ENCODE measurements around the gene KRT14. TPM values are rescaled to one million over a fixed set of nuclear protein-coding genes. Genes with fewer than 3 reads are reported as not detected.
"Not testable (repeated sequence)": the region's sequence is repeated elsewhere in the genome, so short reads cannot be mapped to it uniquely, and the experiment has no call there.

The KRT14 gene
- total and polyA plus RNA-seq, 10 donors = 0.06 to 0.79 (median 0.17) TPM; not detected in 6

DNA sequence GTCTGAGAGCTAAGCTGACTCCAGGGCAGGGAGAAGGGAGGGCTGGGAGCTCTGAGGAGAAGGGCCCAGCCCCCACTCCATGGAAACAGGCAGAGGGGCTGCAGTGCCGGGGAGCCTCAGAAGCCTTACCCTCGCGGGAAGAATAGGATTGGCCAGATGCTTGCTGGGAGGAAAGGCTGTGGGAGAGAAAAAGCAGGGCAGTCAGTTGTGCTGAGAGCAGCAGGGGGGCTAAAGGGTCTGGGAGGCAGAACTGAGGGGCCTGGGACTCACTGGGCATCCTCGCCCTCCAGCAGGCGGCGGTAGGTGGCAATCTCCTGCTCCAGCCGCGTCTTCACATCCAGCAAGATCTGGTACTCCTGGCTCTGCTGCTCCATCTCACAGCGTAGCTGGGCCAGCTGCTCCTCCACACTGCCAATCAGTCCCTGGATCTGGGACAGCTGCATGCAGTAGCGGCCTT is 23.4 kb upstream of the KRT14 start:
- peaks cover 0 to 29% (median 22%) of the 10 kb centered on the region in 8 donors for H3K9me3 ChIP-seq
- H3K36me3 ChIP-seq; H3K4me3 ChIP-seq; H3K27ac ChIP-seq; intact Hi-C loops (cut with DNase I; ENCODE audit: low total_unique reads); H3K4me1 ChIP-seq: not testable (repeated sequence)
- peaks cover 0 to 46% (median 0%) of the 10 kb centered on the region in 7 donors for H3K27me3 ChIP-seq (replicated peaks in 1 of 7)
- 18 to 34% (median 24%) methylated on average over 10 of the region's 10 CpGs for WGBS, 5 donors
- TF ChIP-seq, protein P1, sequence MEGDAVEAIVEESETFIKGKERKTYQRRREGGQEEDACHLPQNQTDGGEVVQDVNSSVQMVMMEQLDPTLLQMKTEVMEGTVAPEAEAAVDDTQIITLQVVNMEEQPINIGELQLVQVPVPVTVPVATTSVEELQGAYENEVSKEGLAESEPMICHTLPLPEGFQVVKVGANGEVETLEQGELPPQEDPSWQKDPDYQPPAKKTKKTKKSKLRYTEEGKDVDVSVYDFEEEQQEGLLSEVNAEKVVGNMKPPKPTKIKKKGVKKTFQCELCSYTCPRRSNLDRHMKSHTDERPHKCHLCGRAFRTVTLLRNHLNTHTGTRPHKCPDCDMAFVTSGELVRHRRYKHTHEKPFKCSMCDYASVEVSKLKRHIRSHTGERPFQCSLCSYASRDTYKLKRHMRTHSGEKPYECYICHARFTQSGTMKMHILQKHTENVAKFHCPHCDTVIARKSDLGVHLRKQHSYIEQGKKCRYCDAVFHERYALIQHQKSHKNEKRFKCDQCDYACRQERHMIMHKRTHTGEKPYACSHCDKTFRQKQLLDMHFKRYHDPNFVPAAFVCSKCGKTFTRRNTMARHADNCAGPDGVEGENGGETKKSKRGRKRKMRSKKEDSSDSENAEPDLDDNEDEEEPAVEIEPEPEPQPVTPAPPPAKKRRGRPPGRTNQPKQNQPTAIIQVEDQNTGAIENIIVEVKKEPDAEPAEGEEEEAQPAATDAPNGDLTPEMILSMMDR (IDR thresholded peaks at IDR 0.05 in 8 of 11, conservative IDR thresholded peaks at IDR 0.05 in 3 of 11) = peak in 2 of 11 experiments; percentile 26 to 30
- peak; percentile 44 for DNase-seq

DNA sequence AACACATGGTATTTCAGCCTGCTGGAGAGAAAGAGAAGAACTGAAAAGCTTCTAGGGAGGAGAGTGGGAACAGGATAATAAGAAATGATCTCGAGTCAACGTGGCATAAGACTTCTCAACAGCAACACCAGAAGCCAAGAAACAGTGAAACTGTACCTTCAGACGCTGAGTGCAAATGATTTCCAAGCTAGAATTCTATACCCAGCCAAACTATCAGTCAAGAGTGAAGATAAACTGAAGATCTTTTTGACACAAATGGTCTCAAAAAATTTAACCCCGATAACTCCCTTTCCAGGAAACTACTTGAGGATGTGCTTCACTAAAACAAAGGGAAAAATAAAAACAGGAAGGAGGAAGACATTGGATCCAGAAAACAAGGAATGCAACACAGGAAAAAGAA is 20.2 kb upstream of the KRT14 start:
- WGBS, 5 donors = 65 to 89% (median 74%) methylated on average over 4 of the region's 4 CpGs
- Histone ChIP-seq H3K9me3 (peaks cover 0 to 29% (median 22%) of the 10 kb centered on the region in 8 donors), H3K27me3 (replicated peaks in 1 of 7) (peaks cover 0 to 50% (median 0%) of the 10 kb centered on the region in 7 donors)
- H3K27ac ChIP-seq; H3K4me3 ChIP-seq; H3K36me3 ChIP-seq; intact Hi-C loops (cut with DNase I; ENCODE audit: low total_unique reads); H3K4me1 ChIP-seq; DNase-seq: not testable (repeated sequence)

DNA sequence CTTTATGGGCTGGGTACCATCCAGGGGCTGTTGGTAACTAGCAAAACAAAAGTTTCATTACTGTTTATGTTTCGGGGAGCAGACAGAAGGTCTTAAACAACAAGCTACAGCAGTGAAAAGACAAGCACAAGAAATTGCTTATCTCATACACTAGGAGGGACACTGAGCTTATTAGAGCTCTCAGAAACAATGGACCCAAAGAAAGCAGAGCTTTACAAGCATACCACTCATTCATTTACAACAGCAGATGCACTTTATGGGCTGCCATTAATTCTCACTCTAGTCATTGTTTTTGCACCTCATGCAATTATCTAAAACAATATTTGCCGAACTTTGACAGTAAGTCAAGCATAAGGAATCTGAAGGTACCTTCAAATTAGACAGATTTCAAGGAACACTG is 15.8 kb upstream of the KRT14 start:
- 59 to 85% (median 80%) methylated on average over 2 of the region's 2 CpGs for WGBS, 5 donors
- H3K4me1 ChIP-seq = no peaks in the 10 kb centered on the region
- peaks cover 0 to 24% (median 19%) of the 10 kb centered on the region in 8 donors for H3K9me3 ChIP-seq
- peaks cover 0 to 31% (median 0%) of the 10 kb centered on the region in 7 donors for H3K27me3 ChIP-seq (replicated peaks in 1 of 7)
- TF ChIP-seq, protein P1 (IDR thresholded peaks at IDR 0.05 in 8 of 11, conservative IDR thresholded peaks at IDR 0.05 in 3 of 11) = no peak
- TF ChIP-seq POLR2AphosphoS5 (IDR thresholded peaks at IDR 0.05) = no peak
- no peak for TF ChIP-seq POLR2A (IDR thresholded peaks at IDR 0.05)
- H3K36me3 ChIP-seq = no peaks in the 10 kb centered on the region
- intact Hi-C loops (cut with DNase I; ENCODE audit: low total_unique reads) = no loop called here
- DNase-seq = no peak
- no peak overlapping the region for H3K4me3 ChIP-seq
- H3K27ac ChIP-seq = no peak overlapping the region

DNA sequence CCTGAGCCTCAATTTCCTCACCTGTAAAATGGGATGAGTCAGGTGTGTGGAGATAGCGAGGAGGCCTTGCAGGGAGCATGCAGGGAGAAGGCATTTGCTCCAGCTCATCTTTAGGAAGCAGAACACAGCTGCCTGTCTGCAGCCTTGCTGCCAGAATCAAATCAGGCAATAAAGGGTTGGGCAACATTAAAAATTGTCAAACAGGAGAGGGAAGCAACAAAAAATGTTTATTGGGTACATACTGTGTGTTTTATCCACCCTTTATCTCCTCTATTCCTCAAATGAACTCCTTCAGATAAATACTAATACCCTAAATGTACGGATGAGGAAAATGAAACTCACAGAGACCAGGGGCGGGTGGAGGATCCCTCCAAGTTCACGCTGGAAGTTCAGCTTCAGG is 13.6 kb upstream of the KRT14 start:
- WGBS, 5 donors = 73 to 79% (median 76%) methylated on average over 4 of the region's 4 CpGs
- H3K9me3 ChIP-seq = peaks cover 0 to 1% (median 0%) of the 10 kb centered on the region in 8 donors
- no peaks in the 10 kb centered on the region for H3K36me3 ChIP-seq
- no peak overlapping the region for H3K4me3 ChIP-seq
- no peak for DNase-seq
- H3K4me1 ChIP-seq = no peaks in the 10 kb centered on the region
- H3K27me3 ChIP-seq (replicated peaks in 1 of 7) = peaks cover 0 to 33% (median 0%) of the 10 kb centered on the region in 7 donors
- TF ChIP-seq POLR2AphosphoS5 (IDR thresholded peaks at IDR 0.05) = no peak
- TF ChIP-seq, protein P1 (IDR thresholded peaks at IDR 0.05 in 8 of 11, conservative IDR thresholded peaks at IDR 0.05 in 3 of 11) = no peak
- no peak overlapping the region for H3K27ac ChIP-seq
- intact Hi-C loops (cut with DNase I; ENCODE audit: low total_unique reads) = no loop called here

DNA sequence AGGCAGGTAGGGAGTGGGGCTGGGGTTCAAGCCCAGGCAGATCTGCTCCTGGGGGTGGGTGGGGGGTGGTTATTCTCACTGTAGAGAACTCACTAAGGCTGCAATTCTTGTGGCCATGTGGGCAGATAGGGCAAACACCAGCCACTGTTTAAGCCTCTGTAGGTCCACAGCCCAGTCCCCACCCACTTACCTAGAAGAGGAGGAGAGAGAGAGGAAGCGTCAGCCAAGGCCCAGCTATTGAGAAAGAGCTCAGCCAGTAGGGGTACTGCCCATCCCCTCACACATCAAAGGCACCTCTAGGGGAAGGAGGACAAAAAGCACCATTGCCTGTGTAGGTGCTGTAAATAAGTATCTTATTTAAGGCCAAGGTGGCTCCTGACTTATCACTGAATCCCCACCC is 13.0 kb upstream of the KRT14 start:
- no peak for DNase-seq
- peaks cover 0 to 31% (median 0%) of the 10 kb centered on the region in 7 donors for H3K27me3 ChIP-seq (replicated peaks in 1 of 7)
- H3K36me3 ChIP-seq = no peaks in the 10 kb centered on the region
- no peaks in the 10 kb centered on the region for H3K9me3 ChIP-seq
- intact Hi-C loops (cut with DNase I; ENCODE audit: low total_unique reads) = no loop called here
- 26 to 80% (median 67%) methylated on average over 1 of the region's 1 CpG for WGBS, 5 donors
- H3K27ac ChIP-seq = no peak overlapping the region
- H3K4me3 ChIP-seq = no peak overlapping the region
- no peaks in the 10 kb centered on the region for H3K4me1 ChIP-seq
- TF ChIP-seq POLR2AphosphoS5 (IDR thresholded peaks at IDR 0.05) (no peak), POLR2A (IDR thresholded peaks at IDR 0.05) (no peak)
- TF ChIP-seq, protein P1 (IDR thresholded peaks at IDR 0.05 in 8 of 11, conservative IDR thresholded peaks at IDR 0.05 in 3 of 11) = no peak

Data from spleen (tissue), 11 donors.